HL-60/S4 treated with phorbol 12-myristate 13-acetate at 8.2 ng/mL for 4 days and 3 days (cell line): Measurements from ENCODE around the gene SPAG16.
"Not testable (repeated sequence)": the region's sequence is repeated elsewhere in the genome, so short reads cannot be mapped to it uniquely, and the experiment has no call there.

ENCODE experiments used
- in situ Hi-C: fragments of 300-500 bp; cut with MboI; formaldehyde crosslinking; loops from 2 replicates; pipeline ENCODE4 v1.15.0; 2022; ENCODE audit warnings: low sequenced_read_pairs

The SPAG16 gene

GRCh38 chr2:213688825-213689224 is 404.6 kb downstream of the SPAG16 start:
- in situ Hi-C loops, result not testable (repeated sequence)

DNA sequence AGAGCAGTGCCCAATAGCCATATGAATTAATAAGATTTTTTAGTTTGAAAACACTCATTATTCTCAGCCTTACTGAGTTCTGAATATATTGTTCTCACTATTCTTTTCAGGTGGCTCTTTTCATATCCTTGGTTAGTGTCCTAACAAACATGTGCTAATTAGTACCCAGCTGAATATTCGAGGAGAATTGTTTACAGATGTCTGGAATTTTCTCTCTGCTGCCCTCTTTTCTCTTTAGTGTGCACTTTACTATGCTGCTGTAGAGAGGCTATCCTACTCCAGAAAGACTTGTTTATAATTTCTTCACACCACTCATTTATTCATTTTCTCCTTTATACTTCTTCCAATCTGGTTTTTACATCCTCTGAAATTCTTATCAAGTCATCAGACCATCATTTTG is 405.3 kb downstream of the SPAG16 start:
- in situ Hi-C loops, result no loop called here

DNA sequence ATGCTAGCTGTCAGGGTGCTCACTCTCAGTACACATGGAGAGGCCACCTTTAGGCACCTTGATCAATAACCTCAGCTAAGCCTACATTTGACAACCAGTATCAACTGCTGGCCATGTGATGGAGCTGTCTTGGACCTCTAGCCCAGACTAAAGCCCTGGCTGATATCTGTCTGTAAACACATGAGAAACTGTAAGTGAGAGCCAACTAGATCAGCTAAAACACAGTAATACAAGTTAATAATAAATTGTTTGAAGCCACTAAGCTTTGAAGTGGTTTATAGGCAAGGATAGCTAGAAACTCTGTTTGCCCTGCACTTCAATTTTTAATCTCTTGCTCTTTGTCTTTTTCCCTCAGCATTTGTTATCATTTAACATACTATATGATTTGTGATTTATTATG is 407.1 kb downstream of the SPAG16 start:
- in situ Hi-C loops, result no loop called here

DNA sequence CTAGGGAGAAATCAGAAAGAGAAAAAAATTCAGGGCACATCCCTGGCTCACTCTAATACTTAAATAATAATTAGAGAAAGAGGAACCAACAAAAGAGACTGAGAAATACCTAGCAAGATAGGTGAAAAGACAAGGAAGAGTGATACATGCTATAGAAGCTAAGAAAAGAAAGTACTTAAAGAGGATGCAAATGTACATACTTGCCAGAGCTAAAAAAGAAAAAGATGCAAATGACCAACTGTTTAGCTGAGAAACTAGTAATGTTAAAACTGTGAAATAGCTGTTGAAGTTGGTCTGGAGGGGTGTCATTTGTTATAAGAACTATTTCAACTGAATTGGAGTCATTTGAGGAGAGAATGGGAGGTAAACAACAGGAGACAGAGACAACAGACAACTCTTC is 412.2 kb downstream of the SPAG16 start:
- in situ Hi-C loops, result no loop called here

GRCh38 chr2:213701365-213701764 is 417.1 kb downstream of the SPAG16 start:
- in situ Hi-C loops, result not testable (repeated sequence)

DNA sequence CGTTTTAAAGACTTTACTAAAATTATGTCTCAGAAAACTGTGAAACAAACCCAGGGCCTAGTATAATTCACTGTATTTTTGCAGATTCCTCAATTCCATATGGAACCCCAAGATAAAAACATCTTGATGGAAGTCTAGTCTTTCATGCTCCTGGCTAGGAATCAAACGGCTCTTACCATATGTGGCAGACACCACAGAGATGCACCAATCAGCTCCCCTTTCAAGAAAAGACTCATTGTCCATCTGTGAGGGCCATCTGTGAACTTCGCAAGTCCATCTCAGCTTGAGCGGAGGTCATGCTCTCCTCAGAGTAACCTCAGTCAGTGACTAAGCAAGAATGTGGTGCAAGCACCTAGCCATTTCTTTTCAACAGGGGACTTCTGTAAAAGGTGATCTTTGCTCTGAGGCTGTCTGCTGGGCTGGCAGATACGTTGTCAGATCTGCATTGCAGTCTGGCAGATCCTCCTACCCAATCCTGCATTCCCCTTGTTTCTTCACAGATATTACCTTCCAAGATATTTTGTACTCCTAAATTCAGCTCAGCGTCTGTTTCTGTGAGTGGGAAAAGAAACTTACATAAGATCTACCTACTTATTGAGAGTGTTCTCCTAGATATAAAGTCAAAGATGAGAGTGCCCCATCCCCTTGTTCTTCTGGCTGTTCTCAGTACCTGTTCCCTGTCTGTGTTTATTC is 419.3 kb downstream of the SPAG16 start:
- in situ Hi-C loops, result no loop called here

- in situ Hi-C loops, result no loop called here
Observed at GRCh38 chr2:213710164-213710563, 425.9 kb downstream of the SPAG16 start.

DNA sequence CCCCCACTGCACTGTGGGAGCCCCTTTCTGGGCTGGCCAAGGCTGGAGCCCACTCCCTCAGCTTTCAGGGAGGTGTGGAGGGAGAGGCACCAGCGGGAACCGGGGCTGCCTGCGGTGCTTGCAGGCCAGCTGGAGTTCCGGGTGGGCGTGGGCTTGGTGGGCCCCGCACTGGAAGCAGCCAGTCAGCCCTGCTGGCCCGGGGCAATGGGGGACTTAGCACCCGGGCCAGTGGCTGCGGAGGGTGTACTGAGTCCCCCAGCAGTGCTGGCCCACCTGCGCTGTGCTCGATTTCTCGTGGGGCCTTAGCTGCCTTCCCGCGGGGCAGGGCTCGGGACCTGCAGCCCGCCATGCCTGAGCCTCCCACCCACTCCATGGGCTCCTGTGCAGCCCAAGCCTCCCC is 434.1 kb downstream of the SPAG16 start:
- in situ Hi-C loops, result not testable (repeated sequence)

DNA sequence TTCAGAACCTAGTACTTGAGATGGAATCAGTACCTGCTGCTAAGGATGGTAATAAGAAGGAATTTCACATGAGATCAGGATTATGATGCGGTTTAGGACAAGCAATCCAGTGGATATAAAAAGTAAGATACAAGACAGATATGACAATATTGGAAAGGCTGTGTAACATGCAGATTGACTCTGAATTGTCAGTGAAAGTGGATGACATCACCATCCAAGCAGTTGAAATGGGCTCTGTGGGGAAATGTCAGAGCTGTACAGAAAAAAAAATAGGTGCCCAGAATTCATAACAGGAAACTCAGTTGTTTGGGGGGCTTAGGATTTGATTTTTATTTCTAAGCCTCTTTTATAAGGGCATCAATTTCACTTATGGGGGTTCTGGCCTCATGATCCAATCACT is 438.3 kb downstream of the SPAG16 start:
- in situ Hi-C loops, result no loop called here

DNA sequence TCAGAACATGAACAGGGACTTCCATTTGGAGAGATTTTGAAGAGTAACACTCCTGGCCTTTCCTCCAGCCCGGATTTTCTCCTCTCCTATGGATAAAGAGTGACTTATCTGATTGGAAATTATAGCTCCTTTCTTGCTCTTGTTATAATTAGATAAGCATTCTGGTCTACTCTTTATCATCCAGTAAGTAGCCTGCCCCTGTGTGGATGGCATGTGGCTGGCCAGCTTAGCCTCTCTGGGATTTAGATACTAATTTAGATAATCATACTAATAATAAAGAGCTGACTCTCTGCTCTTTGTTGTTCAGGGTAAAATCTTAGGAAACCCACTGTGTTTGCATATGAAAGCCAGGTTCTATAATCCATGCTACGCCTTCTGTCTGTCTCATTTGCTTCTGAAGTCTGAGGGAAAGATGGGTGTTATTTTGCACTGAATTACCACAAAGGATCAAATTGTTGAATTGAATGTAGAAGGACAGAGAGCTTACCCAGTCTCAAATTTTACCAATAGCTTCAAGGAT is 438.8 kb downstream of the SPAG16 start:
- in situ Hi-C loops, result no loop called here

- in situ Hi-C loops, result no loop called here
Observed at GRCh38 chr2:213723707-213724106, 439.4 kb downstream of the SPAG16 start.

DNA sequence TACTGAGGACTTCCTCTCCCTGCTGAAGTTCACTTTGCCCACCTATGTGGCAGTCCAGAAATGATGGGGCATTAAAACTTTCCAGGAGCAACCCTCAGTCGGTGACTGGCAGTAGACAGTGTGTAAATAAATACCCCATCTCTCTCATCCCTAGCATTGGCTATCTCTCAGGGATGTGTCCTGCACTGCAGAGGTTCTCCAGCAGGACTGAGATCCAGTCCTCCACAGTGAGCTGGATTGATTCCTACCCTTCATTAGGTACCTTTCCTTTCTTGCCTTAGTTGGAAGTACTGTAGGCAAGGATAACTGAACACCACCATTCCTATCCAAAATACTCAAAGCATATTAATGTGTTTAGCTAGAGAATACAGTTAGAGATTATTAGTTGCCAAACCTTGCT is 441.8 kb downstream of the SPAG16 start:
- in situ Hi-C loops, result no loop called here

DNA sequence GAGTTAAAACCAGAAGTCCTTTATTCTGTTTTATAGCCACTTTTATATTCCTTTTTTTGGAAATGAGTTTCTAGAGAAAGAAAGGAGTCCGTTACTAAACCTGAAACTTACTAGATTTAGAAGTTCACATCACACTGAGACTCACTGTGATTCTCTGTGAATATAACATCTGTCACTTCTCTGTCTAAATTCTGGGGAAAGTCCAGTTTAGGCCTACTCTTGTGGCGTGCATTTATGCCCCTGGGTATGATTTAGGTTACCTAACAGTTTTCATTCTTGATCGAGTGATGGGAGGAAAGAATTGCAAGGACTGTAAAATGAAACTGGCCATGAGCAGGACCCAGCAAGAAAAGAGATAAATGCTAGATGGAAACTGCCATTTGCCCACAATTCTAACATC is 449.6 kb downstream of the SPAG16 start:
- in situ Hi-C loops, result no loop called here

- in situ Hi-C loops, result no loop called here
Observed at GRCh38 chr2:213740453-213740852, 456.2 kb downstream of the SPAG16 start.

DNA sequence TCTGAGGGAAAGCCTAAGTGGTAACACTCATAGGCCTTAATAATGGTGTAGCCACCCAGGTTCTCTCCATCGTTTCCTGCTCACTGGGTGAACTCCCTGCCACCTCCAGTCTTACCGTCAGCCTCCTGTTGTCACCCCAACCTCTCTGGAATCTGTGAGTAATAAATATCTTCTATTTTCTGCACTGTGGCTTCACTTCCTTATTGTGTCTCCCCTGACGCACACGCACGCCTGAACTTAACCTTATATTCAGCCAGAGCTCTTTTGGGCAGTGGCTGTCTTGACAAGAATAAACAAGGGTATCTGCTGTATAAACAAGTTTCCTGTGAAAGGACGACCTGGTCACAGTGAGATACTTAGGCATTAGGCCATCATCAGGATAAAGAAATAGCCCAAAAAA is 467.2 kb downstream of the SPAG16 start:
- in situ Hi-C loops, result no loop called here

DNA sequence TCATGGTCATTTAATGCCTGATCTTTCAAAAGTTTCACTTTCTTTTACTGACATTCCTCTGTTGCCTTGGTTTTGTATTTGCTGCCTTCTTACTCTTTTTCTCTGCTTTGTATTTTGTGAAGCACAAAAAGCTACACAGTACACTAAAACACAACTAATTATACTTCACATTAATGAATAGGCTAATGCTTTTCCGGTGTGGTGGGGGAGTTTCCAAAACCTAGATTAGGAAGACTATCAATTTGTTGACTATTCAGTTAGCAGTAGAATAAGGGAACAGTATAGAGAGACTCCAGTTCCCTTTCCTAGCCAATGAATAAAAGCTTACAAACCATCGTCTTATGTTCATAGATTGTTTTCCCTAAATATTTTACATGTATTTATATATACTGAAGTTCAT is 468.3 kb downstream of the SPAG16 start:
- in situ Hi-C loops, result no loop called here

GRCh38 chr2:213757525-213757924 is 473.3 kb downstream of the SPAG16 start:
- in situ Hi-C loops, result no loop called here

DNA sequence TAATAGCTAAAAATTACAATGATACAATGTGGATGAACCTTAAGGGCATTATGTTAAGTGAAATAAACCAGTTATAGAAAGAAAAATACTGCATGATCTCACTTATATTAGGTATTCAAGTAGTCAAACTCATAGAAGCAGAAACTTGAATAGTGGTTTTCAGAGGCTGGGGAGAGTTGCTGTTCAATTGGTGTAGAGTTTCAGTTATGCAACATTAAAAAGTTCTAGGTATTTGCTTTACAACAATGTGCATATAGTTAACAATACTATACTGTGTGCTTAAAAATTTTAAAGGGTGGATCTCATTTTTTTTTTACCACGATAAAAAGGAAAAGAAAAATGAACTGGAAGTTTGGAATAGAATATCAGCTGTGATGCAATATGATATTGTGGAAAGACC is 479.1 kb downstream of the SPAG16 start:
- in situ Hi-C loops, result no loop called here

DNA sequence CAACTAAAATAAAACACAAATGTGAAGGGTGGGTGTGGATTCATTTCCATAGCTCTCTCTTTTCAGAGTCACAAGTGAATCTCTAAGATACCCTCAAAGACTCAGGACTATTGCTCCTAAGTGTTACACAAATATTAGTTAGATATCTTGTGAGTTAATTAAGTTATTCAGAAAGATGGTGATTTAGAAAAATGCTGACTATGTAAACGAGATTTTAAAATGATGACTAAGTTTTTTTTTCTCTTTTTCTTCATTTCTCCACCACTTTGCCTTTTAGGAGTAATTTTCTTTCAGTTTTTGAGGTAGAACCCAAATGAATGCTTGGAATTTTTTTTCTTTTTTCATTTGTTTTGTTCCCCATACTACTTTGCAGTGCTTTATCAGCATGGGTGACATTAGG is 479.7 kb downstream of the SPAG16 start:
- in situ Hi-C loops, result no loop called here

GRCh38 chr2:213764849-213765248 is 480.6 kb downstream of the SPAG16 start:
- in situ Hi-C loops, result no loop called here

DNA sequence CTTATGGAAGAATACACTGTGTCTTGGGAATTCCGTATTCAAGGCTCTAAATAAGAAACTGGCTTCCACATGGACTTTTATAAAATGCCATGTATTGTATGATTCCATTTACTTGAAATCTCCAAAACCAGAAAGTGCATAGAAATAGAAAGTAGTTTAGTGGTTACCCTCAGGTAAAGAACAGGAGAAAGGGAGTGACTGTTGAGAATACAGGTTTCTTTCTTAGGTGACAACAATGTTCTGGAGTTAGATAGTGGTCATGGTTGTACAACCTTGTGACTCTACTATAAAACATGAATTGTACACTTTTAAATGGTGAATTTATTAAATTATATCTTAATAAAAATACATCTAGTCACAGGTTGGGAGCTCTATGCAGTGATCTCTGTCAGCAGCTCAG is 481.8 kb downstream of the SPAG16 start:
- in situ Hi-C loops, result no loop called here

- in situ Hi-C loops, result no loop called here
Observed at GRCh38 chr2:213766465-213766901, 482.2 kb downstream of the SPAG16 start.

- in situ Hi-C loops, result no loop called here
Observed at GRCh38 chr2:213787869-213788268, 503.6 kb downstream of the SPAG16 start.
